Measurements from ENCODE around the gene MTOR. TPM values are rescaled to one million over a fixed set of nuclear protein-coding genes. Genes with fewer than 3 reads are reported as not detected.
"Not testable (repeated sequence)": the region's sequence is repeated elsewhere in the genome, so short reads cannot be mapped to it uniquely, and the experiment has no call there.

The MTOR gene
- total RNA-seq, 1 donor from 2014 or later: 55.1 TPM

- no peak for TF ChIP-seq CTCF (IDR thresholded peaks at IDR 0.05)
- Mint-ChIP-seq H3K4me1 (peaks cover 2% of the 10 kb centered on the region), H3K36me3 (ENCODE audit: low read depth) (peaks cover 39% of the 10 kb centered on the region), H3K27ac (no peak overlapping the region), H3K4me3 (no peak overlapping the region), H3K27me3 (no peaks in the 10 kb centered on the region), H3K9me3 (no peaks in the 10 kb centered on the region)
- ATAC-seq (ENCODE audit: low read depth) (no peak), DNase-seq (no peak)
- CTCF ChIA-PET: no interaction called here
- intact Hi-C loops (cut with micrococcal nuclease): no loop called here
- POLR2A ChIA-PET: no interaction called here
Observed at GRCh38 chr1:11168731-11169130, 93.6 kb downstream of the MTOR start.

DNA sequence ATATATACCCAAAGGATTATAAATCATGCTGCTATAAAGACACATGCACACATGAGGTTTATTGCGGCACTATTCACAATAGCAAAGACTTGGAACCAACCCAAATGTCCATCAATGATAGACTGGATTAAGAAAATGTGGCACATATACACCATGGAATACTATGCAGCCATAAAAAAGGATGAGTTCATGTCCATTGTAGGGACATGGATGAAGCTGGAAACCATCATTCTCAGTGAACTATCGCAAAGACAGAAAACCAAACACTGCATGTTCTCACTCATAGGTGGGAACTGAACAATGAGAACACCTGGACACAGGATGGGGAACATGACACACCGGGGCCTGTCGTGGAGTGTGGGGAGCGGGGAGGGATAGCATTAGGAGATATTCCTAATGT is 95.6 kb downstream of the MTOR start:
- CTCF ChIA-PET, H3K27ac Mint-ChIP-seq, POLR2A ChIA-PET: not testable (repeated sequence)

DNA sequence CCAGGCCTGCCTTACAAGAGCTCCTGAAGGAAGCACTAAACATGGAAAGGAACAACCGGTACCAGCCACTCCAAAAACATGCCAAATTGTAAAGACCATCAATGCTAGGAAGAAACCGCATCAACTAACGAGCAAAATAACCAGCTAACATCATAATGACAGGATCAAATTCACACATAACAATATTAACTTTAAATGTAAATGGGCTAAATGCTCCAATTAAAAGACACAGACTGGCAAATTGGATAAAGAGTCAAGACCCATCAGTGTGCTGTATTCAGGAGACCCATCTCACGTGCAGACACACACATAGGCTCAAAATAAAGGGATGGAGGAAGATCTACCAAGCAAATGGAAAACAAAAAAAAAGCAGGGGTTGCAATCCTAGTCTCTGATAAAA is 99.6 kb downstream of the MTOR start:
- H3K9me3 Mint-ChIP-seq; ATAC-seq (ENCODE audit: low read depth); H3K27ac Mint-ChIP-seq; POLR2A ChIA-PET; CTCF ChIA-PET; H3K27me3 Mint-ChIP-seq; intact Hi-C loops (cut with micrococcal nuclease); H3K4me3 Mint-ChIP-seq; DNase-seq: not testable (repeated sequence)
- Mint-ChIP-seq H3K4me1 (peaks cover 16% of the 10 kb centered on the region), H3K36me3 (ENCODE audit: low read depth) (peaks cover 62% of the 10 kb centered on the region)

More for the DNA sequence above, 95.6 kb downstream of the MTOR start:
- ATAC-seq (ENCODE audit: low read depth); H3K27me3 Mint-ChIP-seq; H3K9me3 Mint-ChIP-seq; DNase-seq; H3K4me3 Mint-ChIP-seq; intact Hi-C loops (cut with micrococcal nuclease); H3K4me1 Mint-ChIP-seq: not testable (repeated sequence)
- peaks cover 49% of the 10 kb centered on the region for H3K36me3 Mint-ChIP-seq (ENCODE audit: low read depth)

DNA sequence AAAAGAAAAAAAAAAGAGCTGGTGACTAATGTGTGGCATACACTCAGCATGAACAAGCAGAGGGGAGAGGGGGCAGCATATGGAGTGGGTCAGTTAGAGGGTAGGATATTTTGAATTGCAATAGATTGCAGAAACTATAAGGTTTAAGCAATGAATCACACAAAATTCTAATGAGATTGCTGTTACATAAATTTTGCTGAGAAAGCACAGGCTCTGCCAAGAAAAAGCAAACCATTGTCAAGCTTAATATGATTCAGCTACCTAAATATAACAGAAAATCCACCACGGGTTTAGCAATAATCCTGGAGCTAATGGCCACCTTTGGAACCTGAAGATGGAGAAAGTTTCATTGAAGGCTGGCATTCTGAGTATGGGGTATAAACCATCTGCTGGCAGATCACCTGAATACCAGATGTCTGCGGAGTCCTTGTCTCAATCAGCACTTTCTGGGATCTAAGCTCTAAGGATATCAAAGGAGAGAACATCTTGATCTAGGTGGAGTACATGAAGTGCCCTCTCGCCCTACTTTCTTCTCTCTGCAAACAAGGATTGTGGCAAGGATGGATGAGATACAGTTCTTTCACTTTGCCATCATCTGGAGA is 103.5 kb downstream of the MTOR start:
- ATAC-seq (ENCODE audit: low read depth) (no peak), DNase-seq (no peak)
- no peak for TF ChIP-seq CTCF (IDR thresholded peaks at IDR 0.05)
- ChIA-PET POLR2A (no interaction called here), CTCF (interaction anchor here (2.7 kb wide), 1 partner anchor 121 kb away, joined by 7 read pairs; no protein-coding TSS in a partner anchor)
- Mint-ChIP-seq H3K4me1 (peaks cover 27% of the 10 kb centered on the region), H3K27me3 (no peaks in the 10 kb centered on the region), H3K27ac (no peak overlapping the region), H3K9me3 (no peaks in the 10 kb centered on the region), H3K36me3 (ENCODE audit: low read depth) (peaks cover 75% of the 10 kb centered on the region), H3K4me3 (no peak overlapping the region)
- intact Hi-C loops (cut with micrococcal nuclease): no loop called here

GRCh38 chr1:11158291-11158690 is 104.1 kb downstream of the MTOR start:
- H3K27me3 Mint-ChIP-seq: no peaks in the 10 kb centered on the region
- no peak for ATAC-seq (ENCODE audit: low read depth)
- H3K4me1 Mint-ChIP-seq: peaks cover 27% of the 10 kb centered on the region
- peak overlapping the region; percentile 22 for H3K27ac Mint-ChIP-seq
- no peak for TF ChIP-seq CTCF (IDR thresholded peaks at IDR 0.05)
- peaks cover 73% of the 10 kb centered on the region for H3K36me3 Mint-ChIP-seq (ENCODE audit: low read depth)
- POLR2A ChIA-PET: no interaction called here
- no peak for DNase-seq
- H3K9me3 Mint-ChIP-seq: no peaks in the 10 kb centered on the region
- intact Hi-C loops (cut with micrococcal nuclease): no loop called here
- no peak overlapping the region for H3K4me3 Mint-ChIP-seq
- CTCF ChIA-PET: interaction anchor here (2.7 kb wide), 1 partner anchor 121 kb away, joined by 7 read pairs; no protein-coding TSS in a partner anchor

DNA sequence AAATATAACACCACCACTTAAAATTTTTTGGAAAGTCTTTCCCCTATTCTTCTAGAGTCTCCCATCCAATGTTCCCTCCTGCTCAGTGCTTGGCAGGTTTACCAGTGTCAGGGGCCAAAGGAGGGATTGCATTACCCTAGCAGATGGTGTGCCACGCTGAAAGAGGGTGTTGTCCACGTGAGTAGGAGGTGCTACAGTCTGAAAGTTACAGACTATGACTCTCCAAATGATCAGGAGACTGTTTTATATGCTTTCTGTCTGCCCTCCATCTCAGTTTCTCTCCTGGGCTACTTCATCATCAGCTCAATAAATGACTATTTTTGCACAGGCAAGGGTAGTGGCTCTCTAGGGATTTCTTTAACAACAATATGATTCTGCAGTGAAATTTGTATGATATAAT is 104.5 kb downstream of the MTOR start:
- ChIA-PET POLR2A (no interaction called here), CTCF (interaction anchor here (2.7 kb wide), 1 partner anchor 120 kb away, joined by 7 read pairs; no protein-coding TSS in a partner anchor)
- Mint-ChIP-seq H3K4me3 (no peak overlapping the region), H3K36me3 (ENCODE audit: low read depth) (peaks cover 73% of the 10 kb centered on the region), H3K4me1 (peaks cover 27% of the 10 kb centered on the region), H3K9me3 (no peaks in the 10 kb centered on the region), H3K27ac (peak overlapping the region; percentile 22), H3K27me3 (no peaks in the 10 kb centered on the region)
- DNase-seq (no peak), ATAC-seq (ENCODE audit: low read depth) (peak; percentile 21)
- TF ChIP-seq CTCF (IDR thresholded peaks at IDR 0.05): no peak
- intact Hi-C loops (cut with micrococcal nuclease): no loop called here

Data from activated B cell treated with CpG ODN at 0.5 μM for 24 hours (primary cell).